Epithelial cell of esophagus (primary cell): Measurements from ENCODE around the gene TTYH1.

Source experiments
- DNase-seq: peaks from one replicate; pipeline ENCODE4 v3.0.0; 2010; ENCODE audit warnings: low read depth
- H3K4me3 ChIP-seq: 2 replicates; pipeline ENCODE4 v1.5.1; 2011; ENCODE audit warnings: mild to moderate bottlenecking, low read length, control low read depth
- CTCF ChIP-seq: IDR thresholded peaks from 2 replicates; pipeline ENCODE4 v1.5.1; 2011; ENCODE audit warnings: low read depth, mild to moderate bottlenecking, low read length, control low read depth, inconsistent platforms; ENCODE audit not compliant: insufficient read depth; ENCODE audit errors: missing control alignments

The TTYH1 gene

GRCh38 chr19:54400913-54401312 lies 14.4 kb upstream of the TTYH1 start:
- no peak for DNase-seq
- no peak overlapping the region for H3K4me3 ChIP-seq
- no peak for TF ChIP-seq CTCF

- no peak for TF ChIP-seq CTCF
- H3K4me3 ChIP-seq = no peak overlapping the region
- DNase-seq = no peak
Observed at GRCh38 chr19:54403054-54403453, 12.2 kb upstream of the TTYH1 start.

- DNase-seq = no peak
- TF ChIP-seq CTCF = no peak
- H3K4me3 ChIP-seq = no peak overlapping the region
Observed at GRCh38 chr19:54405628-54406027, 9.6 kb upstream of the TTYH1 start.

- no peak for TF ChIP-seq CTCF
- no peak overlapping the region for H3K4me3 ChIP-seq
- DNase-seq = no peak
Observed at GRCh38 chr19:54407780-54408179, 7.5 kb upstream of the TTYH1 start.

- H3K4me3 ChIP-seq = no peak overlapping the region
- TF ChIP-seq CTCF = no peak
- no peak for DNase-seq
Observed at GRCh38 chr19:54408456-54409026, 6.7 kb upstream of the TTYH1 start.

GRCh38 chr19:54411033-54411432 lies 4.2 kb upstream of the TTYH1 start:
- no peak for DNase-seq
- H3K4me3 ChIP-seq = no peak overlapping the region
- no peak for TF ChIP-seq CTCF

- H3K4me3 ChIP-seq = no peak overlapping the region
- TF ChIP-seq CTCF = no peak
- no peak for DNase-seq
Observed at GRCh38 chr19:54412877-54413276, 2.4 kb upstream of the TTYH1 start.
